HL-60/S4 treated with phorbol 12-myristate 13-acetate at 8.2 ng/mL for 4 days and 3 days (cell line): ENCODE measurements around the gene PLCG1.

Source experiments
- in situ Hi-C: fragments of 300-500 bp; cut with MboI; formaldehyde crosslinking; loops from 2 replicates; pipeline ENCODE4 v1.15.0; 2022; ENCODE audit warnings: low sequenced_read_pairs

Gene PLCG1

GRCh38 chr20:41202426-41202825 is 65.1 kb downstream of the PLCG1 start:
- in situ Hi-C loops = no loop called here

GRCh38 chr20:41203660-41204059 is 66.3 kb downstream of the PLCG1 start:
- in situ Hi-C loops = no loop called here

GRCh38 chr20:41204304-41205265 is 67.2 kb downstream of the PLCG1 start:
- in situ Hi-C loops = no loop called here

DNA sequence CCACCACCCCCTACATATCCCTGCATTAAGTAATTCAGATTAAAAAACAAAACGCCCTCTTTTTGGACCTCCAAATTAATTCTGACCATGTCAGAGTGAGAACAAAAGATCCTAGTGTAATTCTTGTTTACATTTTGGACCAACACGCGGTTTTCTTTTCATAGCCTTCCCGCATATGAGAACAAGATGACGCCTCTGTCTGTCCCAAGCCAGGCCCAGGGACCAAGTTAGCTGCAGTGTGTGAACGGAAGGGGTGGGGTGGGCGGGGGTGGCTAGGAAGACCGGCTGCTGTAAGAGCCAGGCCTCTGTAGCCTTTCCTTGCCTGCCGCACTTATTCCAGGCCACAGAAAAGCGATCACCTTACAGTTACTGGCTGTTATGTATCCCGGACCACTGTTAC is 68.0 kb downstream of the PLCG1 start:
- in situ Hi-C loops = no loop called here

DNA sequence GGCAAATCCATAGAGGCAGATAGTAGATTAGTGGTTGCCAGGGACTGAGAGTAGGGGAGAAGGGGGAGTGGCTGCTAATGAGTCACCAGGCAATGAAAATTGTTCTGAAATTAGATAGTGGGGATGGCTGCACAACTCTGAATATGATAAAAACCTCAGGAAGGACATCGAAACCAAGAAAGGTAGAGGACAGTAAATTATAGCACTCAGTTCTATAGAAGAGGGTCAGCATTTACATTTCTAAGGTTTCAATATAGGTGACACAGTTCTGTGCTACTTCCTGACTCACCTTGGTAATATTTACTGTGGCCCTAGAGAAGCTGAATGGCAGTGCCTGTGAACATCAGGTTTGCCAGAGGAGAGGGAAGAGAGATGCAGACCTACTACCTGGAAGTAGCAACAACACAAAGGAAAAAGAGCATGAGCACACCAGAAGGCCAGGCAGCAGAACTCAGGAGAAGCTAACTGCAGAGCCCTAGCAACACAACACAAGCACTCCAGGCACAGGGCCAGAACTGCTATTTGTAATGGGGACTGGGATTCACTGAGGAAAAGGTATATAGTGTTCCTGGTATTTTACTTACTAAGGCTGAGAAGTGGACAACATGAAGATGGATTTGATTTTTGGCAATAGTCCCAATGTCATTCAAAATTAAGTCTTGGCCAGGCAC is 75.9 kb downstream of the PLCG1 start:
- in situ Hi-C loops = no loop called here

DNA sequence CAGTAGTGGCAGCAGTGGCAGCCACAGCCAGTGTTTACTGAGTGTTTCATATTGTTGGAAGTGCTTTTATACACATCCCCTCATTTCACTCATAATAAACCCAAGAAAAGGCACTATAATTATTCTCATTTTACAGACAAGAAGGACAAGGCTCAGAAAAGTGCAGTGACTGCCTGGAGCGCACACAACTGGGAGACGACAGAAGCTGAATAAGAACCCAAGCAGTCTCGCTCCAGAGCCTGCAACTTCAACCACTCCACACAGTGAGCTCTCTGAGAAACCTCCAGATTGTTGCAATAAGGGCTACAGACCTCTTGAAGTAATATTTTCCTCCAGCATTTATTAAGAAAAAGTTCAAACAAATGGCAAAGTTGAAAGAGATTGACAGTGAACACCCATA is 76.9 kb downstream of the PLCG1 start:
- in situ Hi-C loops = no loop called here

DNA sequence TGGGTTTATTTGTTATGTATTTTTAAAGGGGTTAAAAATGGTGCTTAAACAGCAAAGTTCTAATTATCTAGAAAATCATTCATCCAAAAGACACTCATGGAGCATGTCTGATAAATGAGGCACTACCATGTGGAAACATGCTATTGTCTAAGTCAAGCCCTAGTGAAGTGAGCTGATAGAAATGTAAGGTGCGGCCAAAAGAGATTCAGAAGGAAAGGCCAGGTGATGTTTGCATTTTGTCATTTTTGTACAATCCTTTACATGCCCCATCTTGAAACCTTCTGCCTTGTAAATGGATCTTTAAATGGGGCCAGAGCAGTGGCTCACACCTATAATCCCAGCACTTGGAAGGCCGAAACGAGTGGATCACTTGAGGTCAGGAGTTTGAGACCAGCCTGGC is 77.3 kb downstream of the PLCG1 start:
- in situ Hi-C loops = no loop called here

DNA sequence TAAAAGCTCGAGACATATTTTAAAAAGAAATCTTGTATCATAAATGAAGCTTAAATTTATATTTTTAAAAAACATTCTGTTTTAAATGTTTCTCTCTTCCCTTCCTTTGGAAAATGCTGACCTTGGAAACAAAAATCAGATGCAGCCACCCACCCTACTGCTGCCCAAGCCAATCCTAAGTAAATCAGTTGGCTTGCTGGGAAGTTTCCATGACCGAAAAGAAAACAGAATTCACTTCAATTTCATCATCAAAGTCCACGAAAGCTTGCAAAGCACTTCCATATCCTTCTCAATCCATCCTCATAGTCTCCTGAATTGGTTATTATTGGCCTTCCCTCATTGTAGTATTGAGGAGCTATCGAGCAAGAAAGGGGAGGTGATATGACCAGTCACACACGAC is 80.1 kb downstream of the PLCG1 start:
- in situ Hi-C loops = no loop called here

- in situ Hi-C loops = no loop called here
Measured at GRCh38 chr20:41218466-41218865, 81.1 kb downstream of the PLCG1 start.

- in situ Hi-C loops = no loop called here
Measured at GRCh38 chr20:41219824-41220223, 82.5 kb downstream of the PLCG1 start.

DNA sequence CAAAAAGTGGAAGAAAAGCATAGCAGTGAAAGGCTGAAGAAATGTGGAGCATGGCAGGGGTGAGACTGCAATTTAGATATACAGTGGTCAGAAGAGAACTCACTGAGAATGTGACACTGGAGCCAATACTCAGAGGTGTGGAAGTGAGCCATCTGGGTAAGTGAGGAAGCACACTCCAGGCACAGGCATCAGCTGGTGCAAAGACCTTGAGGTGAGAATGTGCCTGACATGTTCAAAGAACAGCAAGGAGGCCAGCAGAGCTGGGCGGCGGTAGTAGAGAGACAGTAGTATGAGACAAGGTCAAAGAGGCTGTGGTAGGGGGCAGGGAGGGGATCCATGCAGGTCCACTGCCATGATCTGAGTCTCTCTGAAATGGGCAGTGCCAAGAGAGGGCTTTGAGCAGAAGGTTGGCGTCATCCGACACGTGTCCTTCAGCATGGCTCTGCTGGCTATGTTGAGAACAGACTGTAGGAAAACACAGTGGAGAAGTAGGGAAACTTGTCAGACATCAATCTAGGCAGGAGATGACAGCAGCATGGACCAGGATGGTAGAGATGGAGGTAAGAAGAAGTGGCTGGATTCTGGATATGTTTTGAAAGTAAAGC is 84.4 kb downstream of the PLCG1 start:
- in situ Hi-C loops = no loop called here

- in situ Hi-C loops = no loop called here
Measured at GRCh38 chr20:41222296-41222695, 85.0 kb downstream of the PLCG1 start.

- in situ Hi-C loops = no loop called here
Measured at GRCh38 chr20:41222703-41223102, 85.4 kb downstream of the PLCG1 start.

GRCh38 chr20:41223112-41223511 is 85.8 kb downstream of the PLCG1 start:
- in situ Hi-C loops = no loop called here

- in situ Hi-C loops = no loop called here
Measured at GRCh38 chr20:41224281-41224680, 86.9 kb downstream of the PLCG1 start.

DNA sequence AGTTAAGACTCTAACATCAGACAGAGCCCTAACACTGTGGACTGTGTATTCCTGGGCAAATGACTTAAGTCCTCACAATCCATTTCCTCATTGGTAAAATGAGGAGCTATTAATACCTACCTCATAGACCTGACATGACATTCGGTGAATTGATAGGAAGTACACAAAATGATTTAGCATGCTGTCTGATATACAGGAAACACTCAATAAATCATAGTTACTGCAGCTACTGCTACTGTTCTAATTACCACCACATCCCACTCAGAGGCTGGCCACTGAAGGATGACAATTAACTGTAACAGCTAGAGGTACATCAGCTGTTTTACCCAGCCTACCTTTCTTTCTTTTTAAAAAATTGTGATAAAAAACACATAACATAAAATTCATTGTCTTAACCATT is 87.7 kb downstream of the PLCG1 start:
- in situ Hi-C loops = no loop called here

- in situ Hi-C loops = no loop called here
Measured at GRCh38 chr20:41226426-41226825, 89.1 kb downstream of the PLCG1 start.
